IPS DF 6.9 (cell line): ENCODE results near the gene EXOC3L4.

Experiments
- DNase-seq: peaks from one replicate; pipeline ENCODE4 v3.0.0-alpha.2; 2013; ENCODE audit warnings: low read depth, low spot score
- H3K27ac ChIP-seq: one replicate; pipeline ENCODE4 v1.5.1; 2013; ENCODE audit warnings: low read length, control low read depth
- H3K27me3 ChIP-seq: 2 replicates; pipeline ENCODE4 v1.6.1; 2013; ENCODE audit warnings: mild to moderate bottlenecking, low read length; ENCODE audit not compliant: control insufficient read depth, insufficient read depth
- H3K36me3 ChIP-seq: 2 replicates; pipeline ENCODE4 v1.6.1; 2013; ENCODE audit warnings: low read length; ENCODE audit not compliant: control insufficient read depth, insufficient read depth
- H3K4me1 ChIP-seq: 2 replicates; pipeline ENCODE4 v1.6.1; 2013; ENCODE audit warnings: low read length; ENCODE audit not compliant: control insufficient read depth, insufficient read depth
- H3K4me3 ChIP-seq: 2 replicates; pipeline ENCODE4 v1.5.1; 2013; ENCODE audit warnings: mild to moderate bottlenecking, low read length
- H3K9me3 ChIP-seq: 2 replicates; pipeline ENCODE4 v1.6.1; 2013; ENCODE audit warnings: low read length, inconsistent platforms; ENCODE audit not compliant: control insufficient read depth, insufficient read depth
- WGBS: extraction: QIAGEN DNeasy Blood & Tissue Kit; methylation state at CpG from one replicate; pipeline ENCODE4 v1.1.7; 2013; ENCODE audit warnings: mixed read lengths, missing lambda C conversion rate; ENCODE audit not compliant: insufficient read length, insufficient coverage; 5-methylcytosine and 5-hydroxymethylcytosine counted together

The EXOC3L4 gene

GRCh38 chr14:103101257-103101962, 6.9 kb downstream of the EXOC3L4 start:
- Histone ChIP-seq H3K27ac (no peak overlapping the region), H3K4me3 (no peak overlapping the region), H3K36me3 (no peaks in the 10 kb centered on the region), H3K4me1 (peaks cover 21% of the 10 kb centered on the region), H3K9me3 (no peaks in the 10 kb centered on the region), H3K27me3 (peaks cover 23% of the 10 kb centered on the region; the same call in 1 of the 2 replicates)
- no CpG with 5 or more reads among the region's 11 CpGs for WGBS
- no peak for DNase-seq

- no peak for DNase-seq
- WGBS = no CpG with 5 or more reads among the region's 85 CpGs
- H3K4me3 ChIP-seq = no peak overlapping the region
- H3K27ac ChIP-seq = no peak overlapping the region
- no peaks in the 10 kb centered on the region for H3K36me3 ChIP-seq
- H3K9me3 ChIP-seq = no peaks in the 10 kb centered on the region
- H3K4me1 ChIP-seq = peaks cover 17% of the 10 kb centered on the region
- H3K27me3 ChIP-seq = peaks cover 23% of the 10 kb centered on the region; the same call in 1 of the 2 replicates
Measured at GRCh38 chr14:103101963-103102688, 7.6 kb downstream of the EXOC3L4 start.

- Histone ChIP-seq H3K27me3 (peaks cover 23% of the 10 kb centered on the region; the same call in 1 of the 2 replicates), H3K36me3 (no peaks in the 10 kb centered on the region), H3K27ac (no peak overlapping the region), H3K4me1 (peaks cover 15% of the 10 kb centered on the region), H3K4me3 (no peak overlapping the region), H3K9me3 (no peaks in the 10 kb centered on the region)
- WGBS = no CpG with 5 or more reads among the region's 39 CpGs
- no peak for DNase-seq
Measured at GRCh38 chr14:103102689-103103260, 8.2 kb downstream of the EXOC3L4 start.

- no peak for DNase-seq
- Histone ChIP-seq H3K4me1 (peaks cover 20% of the 10 kb centered on the region), H3K27ac (no peak overlapping the region), H3K36me3 (no peaks in the 10 kb centered on the region), H3K27me3 (peaks cover 23% of the 10 kb centered on the region; the same call in 1 of the 2 replicates), H3K4me3 (peak overlapping the region; percentile 1; the same call in 1 of the 2 replicates), H3K9me3 (no peaks in the 10 kb centered on the region)
- no CpG with 5 or more reads among the region's 68 CpGs for WGBS
Measured at GRCh38 chr14:103103461-103104388, 9.2 kb downstream of the EXOC3L4 start.

- Histone ChIP-seq H3K27ac (no peak overlapping the region), H3K4me3 (peak overlapping the region; percentile 1; the same call in 1 of the 2 replicates), H3K4me1 (peaks cover 17% of the 10 kb centered on the region), H3K27me3 (peaks cover 23% of the 10 kb centered on the region; the same call in 1 of the 2 replicates), H3K36me3 (no peaks in the 10 kb centered on the region), H3K9me3 (no peaks in the 10 kb centered on the region)
- no CpG with 5 or more reads among the region's 20 CpGs for whole genome bisulfite sequencing
- DNase-seq = no peak
Measured at GRCh38 chr14:103104389-103104653, 9.8 kb downstream of the EXOC3L4 start.

- Histone ChIP-seq H3K9me3 (no peaks in the 10 kb centered on the region), H3K4me1 (peaks cover 15% of the 10 kb centered on the region), H3K36me3 (no peaks in the 10 kb centered on the region), H3K4me3 (no peak overlapping the region; the same call in 1 of the 2 replicates), H3K27ac (no peak overlapping the region), H3K27me3 (peaks cover 23% of the 10 kb centered on the region; the same call in 1 of the 2 replicates)
- no peak for DNase-seq
- no CpG with 5 or more reads among the region's 59 CpGs for WGBS
Measured at GRCh38 chr14:103104654-103105452, 10.3 kb downstream of the EXOC3L4 start.

GRCh38 chr14:103105580-103106150, 11.1 kb downstream of the EXOC3L4 start:
- no CpG with 5 or more reads among the region's 9 CpGs for WGBS
- H3K27ac ChIP-seq = no peak overlapping the region
- H3K36me3 ChIP-seq = no peaks in the 10 kb centered on the region
- DNase-seq = no peak
- peaks cover 17% of the 10 kb centered on the region for H3K4me1 ChIP-seq
- peaks cover 23% of the 10 kb centered on the region; the same call in 1 of the 2 replicates for H3K27me3 ChIP-seq
- no peaks in the 10 kb centered on the region for H3K9me3 ChIP-seq
- no peak overlapping the region for H3K4me3 ChIP-seq

GRCh38 chr14:103107455-103107854, 12.9 kb downstream of the EXOC3L4 start:
- no peak for DNase-seq
- peaks cover 26% of the 10 kb centered on the region for H3K4me1 ChIP-seq
- no peak overlapping the region for H3K4me3 ChIP-seq
- no peaks in the 10 kb centered on the region for H3K36me3 ChIP-seq
- WGBS = no CpG with 5 or more reads among the region's 23 CpGs
- no peak overlapping the region for H3K27ac ChIP-seq
- peaks cover 20% of the 10 kb centered on the region; the same call in 1 of the 2 replicates for H3K27me3 ChIP-seq
- no peaks in the 10 kb centered on the region for H3K9me3 ChIP-seq

GRCh38 chr14:103107941-103108748, 13.6 kb downstream of the EXOC3L4 start:
- WGBS = no CpG with 5 or more reads among the region's 28 CpGs
- DNase-seq = no peak
- Histone ChIP-seq H3K4me3 (no peak overlapping the region), H3K9me3 (no peaks in the 10 kb centered on the region), H3K4me1 (peaks cover 26% of the 10 kb centered on the region), H3K27me3 (peaks cover 14% of the 10 kb centered on the region; the same call in 1 of the 2 replicates), H3K36me3 (no peaks in the 10 kb centered on the region), H3K27ac (no peak overlapping the region)
